ENCODE data around the gene ELAC2.

ELAC2 gene

GRCh38 chr17:12998874-12999273 lies 19.0 kb downstream of the ELAC2 start:
- no peak for DNase-seq (ENCODE audit: low read depth)
- H3K4me3 ChIP-seq (ENCODE audit: low read length) = no peak overlapping the region
- TF ChIP-seq CTCF (IDR thresholded peaks at IDR 0.05; ENCODE audit: insufficient read depth, low read depth, low read length, missing control alignments) = no peak

- no peak for DNase-seq (ENCODE audit: low read depth)
- H3K4me3 ChIP-seq (ENCODE audit: low read length) = no peak overlapping the region
- no peak for TF ChIP-seq CTCF (IDR thresholded peaks at IDR 0.05; ENCODE audit: insufficient read depth, low read depth, low read length, missing control alignments)
Measured at GRCh38 chr17:12998461-12998860, 19.4 kb downstream of the ELAC2 start.

DNA sequence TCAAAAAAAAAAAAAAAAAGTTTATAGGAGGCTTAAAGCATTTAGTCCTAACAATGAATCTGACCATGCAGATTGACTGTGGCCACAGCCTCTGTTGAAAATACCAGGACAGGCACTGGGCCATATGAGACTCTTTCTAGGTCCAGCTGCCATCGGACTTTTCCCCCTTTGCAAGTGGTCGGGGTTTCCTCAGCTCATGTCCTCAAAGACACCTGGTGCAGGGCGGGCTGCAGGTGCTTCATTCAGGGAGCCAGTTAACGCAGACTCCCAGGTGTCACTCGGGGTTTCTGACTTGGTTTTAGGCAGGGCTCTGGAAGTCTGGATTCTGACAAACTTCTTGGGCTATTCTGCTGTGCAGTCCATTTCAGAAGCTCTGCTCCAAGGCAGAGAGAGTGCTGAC lies 20.9 kb downstream of the ELAC2 start:
- no peak for TF ChIP-seq CTCF (IDR thresholded peaks at IDR 0.05; ENCODE audit: insufficient read depth, low read depth, low read length, missing control alignments)
- DNase-seq (ENCODE audit: low read depth) = no peak
- H3K4me3 ChIP-seq (ENCODE audit: low read length) = no peak overlapping the region

DNA sequence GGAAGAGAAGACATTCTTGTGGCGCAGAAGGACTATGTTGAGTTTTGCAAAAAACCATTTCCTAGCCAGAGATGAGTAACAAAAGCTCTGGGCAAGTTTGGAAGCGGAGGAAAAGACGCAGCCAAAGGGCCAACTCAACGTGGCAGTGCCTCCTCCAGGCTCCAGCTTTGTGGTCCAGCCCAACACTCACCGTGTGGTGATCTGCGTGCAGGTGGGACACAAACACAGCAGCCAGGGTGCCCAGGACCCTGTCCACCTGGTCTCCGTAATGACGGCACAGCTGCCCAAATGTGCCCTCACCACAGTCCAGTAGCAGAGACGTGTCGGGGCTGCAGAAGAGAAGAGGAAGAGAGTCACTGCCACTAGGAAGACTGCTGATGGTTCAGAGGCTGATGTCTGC lies 21.5 kb downstream of the ELAC2 start:
- no peak for DNase-seq (ENCODE audit: low read depth)
- no peak overlapping the region for H3K4me3 ChIP-seq (ENCODE audit: low read length)
- no peak for TF ChIP-seq CTCF (IDR thresholded peaks at IDR 0.05; ENCODE audit: insufficient read depth, low read depth, low read length, missing control alignments)

GRCh38 chr17:12995896-12996295 lies 21.9 kb downstream of the ELAC2 start:
- H3K4me3 ChIP-seq (ENCODE audit: low read length) = no peak overlapping the region
- no peak for TF ChIP-seq CTCF (IDR thresholded peaks at IDR 0.05; ENCODE audit: insufficient read depth, low read depth, low read length, missing control alignments)
- no peak for DNase-seq (ENCODE audit: low read depth)

DNA sequence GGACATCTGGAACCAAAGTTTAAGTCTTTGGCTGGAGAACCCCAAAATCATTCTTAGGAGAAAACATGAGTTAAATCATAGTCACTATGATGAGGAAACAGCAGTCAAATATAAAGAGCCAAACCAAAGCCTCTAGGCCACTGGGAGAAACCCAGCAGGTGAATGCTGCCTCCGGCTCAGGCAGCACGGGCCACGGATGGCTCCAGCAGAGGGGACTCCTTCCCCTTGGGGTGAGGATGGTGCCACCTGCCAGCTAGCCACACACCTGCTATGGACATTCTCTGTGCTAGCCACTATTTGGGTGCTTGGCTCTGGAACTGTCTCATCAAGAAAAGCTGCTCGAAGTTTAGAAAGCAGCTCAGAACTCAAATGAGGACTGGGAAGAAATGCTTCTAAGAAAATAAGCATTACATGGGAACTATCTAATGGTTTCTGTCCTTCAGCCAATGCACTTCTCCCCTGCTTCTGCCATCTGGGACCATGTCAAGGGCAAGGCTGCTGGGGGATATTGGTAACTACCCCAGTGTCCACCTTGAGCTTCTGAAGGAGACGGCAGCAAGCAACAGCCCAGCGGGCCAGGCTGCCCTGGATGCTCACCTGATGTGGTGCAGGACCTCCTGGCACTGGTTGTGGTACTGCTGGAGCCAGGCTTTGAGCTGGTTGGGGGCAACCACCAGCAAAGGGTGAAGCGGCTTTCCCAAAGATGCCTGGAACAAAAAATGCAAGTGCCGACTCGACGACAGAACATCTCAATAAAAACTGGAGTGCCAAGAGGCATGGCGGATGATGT lies 22.5 kb downstream of the ELAC2 start:
- DNase-seq (ENCODE audit: low read depth) = no peak
- TF ChIP-seq CTCF (IDR thresholded peaks at IDR 0.05; ENCODE audit: insufficient read depth, low read depth, low read length, missing control alignments) = no peak
- H3K4me3 ChIP-seq (ENCODE audit: low read length) = no peak overlapping the region
